Measurements from ENCODE around the gene EXOC4.

EXOC4 gene

GRCh38 chr7:133481676-133482075 lies 228.8 kb downstream of the EXOC4 start:
- Histone ChIP-seq H3K4me3 (ENCODE audit: low read length, poor library complexity, severe bottlenecking) (peak overlapping the region; percentile 75), H3K4me2 (ENCODE audit: low read depth, low read length, poor library complexity, severe bottlenecking) (peak overlapping the region; percentile 90), H3K9me2 (replicated peaks; ENCODE audit: low read depth, low read length) (no peaks in the 10 kb centered on the region), H3K36me3 (ENCODE audit: insufficient read depth, low read length) (peaks cover 7% of the 10 kb centered on the region; the same call in 1 of the 2 replicates), H3K79me2 (ENCODE audit: insufficient read depth, low read length) (peaks cover 65% of the 10 kb centered on the region), H3K9me3 (ENCODE audit: insufficient read depth, low read depth, low read length) (no peaks in the 10 kb centered on the region), H2AFZ (ENCODE audit: low read length) (no peak overlapping the region), H4K20me1 (ENCODE audit: insufficient read depth, low read length, poor library complexity, severe bottlenecking) (no peaks in the 10 kb centered on the region), H3K9ac (ENCODE audit: low read depth, low read length, poor library complexity, severe bottlenecking) (peak overlapping the region; percentile 98), H3K27me3 (ENCODE audit: insufficient read depth, low read length, poor library complexity, severe bottlenecking) (no peaks in the 10 kb centered on the region), H3F3A (ENCODE audit: low read depth) (peaks cover 11% of the 10 kb centered on the region), H3K4me1 (ENCODE audit: insufficient read depth, low read length, poor library complexity, severe bottlenecking) (peaks cover 85% of the 10 kb centered on the region)
- no peak for TF ChIP-seq EZH2phosphoT487 (IDR thresholded peaks at IDR 0.05; ENCODE audit: borderline replicate concordance)
- no peak for TF ChIP-seq CTCF (conservative IDR thresholded peaks at IDR 0.05; ENCODE audit: low read length)

DNA sequence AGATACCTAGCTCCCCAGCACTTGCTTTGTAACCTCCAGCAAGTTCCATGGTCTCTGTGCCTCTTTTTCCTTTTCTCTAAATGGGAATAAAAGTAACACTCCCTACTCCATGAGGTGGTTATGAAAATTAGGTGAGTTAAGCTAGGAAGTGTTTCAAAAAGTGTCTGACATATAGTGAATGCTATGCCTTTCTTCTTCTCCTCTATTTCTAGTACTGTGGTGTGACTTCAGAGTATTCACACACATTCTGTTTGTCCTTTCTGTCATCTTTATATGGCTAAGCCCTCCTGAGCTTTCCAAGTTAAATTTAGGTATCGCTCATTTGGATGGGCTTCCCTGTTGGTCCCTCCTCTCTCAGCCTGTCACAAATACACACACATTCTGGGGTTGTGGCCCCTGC lies 229.7 kb downstream of the EXOC4 start:
- Histone ChIP-seq H2AFZ (ENCODE audit: low read length) (no peak overlapping the region), H3F3A (ENCODE audit: low read depth) (peaks cover 11% of the 10 kb centered on the region), H3K9ac (ENCODE audit: low read depth, low read length, poor library complexity, severe bottlenecking) (peak overlapping the region; percentile 98), H4K20me1 (ENCODE audit: insufficient read depth, low read length, poor library complexity, severe bottlenecking) (no peaks in the 10 kb centered on the region), H3K36me3 (ENCODE audit: insufficient read depth, low read length) (peaks cover 7% of the 10 kb centered on the region; the same call in 1 of the 2 replicates), H3K9me3 (ENCODE audit: insufficient read depth, low read depth, low read length) (no peaks in the 10 kb centered on the region), H3K4me1 (ENCODE audit: insufficient read depth, low read length, poor library complexity, severe bottlenecking) (peaks cover 77% of the 10 kb centered on the region), H3K4me2 (ENCODE audit: low read depth, low read length, poor library complexity, severe bottlenecking) (peak overlapping the region; percentile 90), H3K4me3 (ENCODE audit: low read length, poor library complexity, severe bottlenecking) (peak overlapping the region; percentile 75), H3K27me3 (ENCODE audit: insufficient read depth, low read length, poor library complexity, severe bottlenecking) (no peaks in the 10 kb centered on the region), H3K79me2 (ENCODE audit: insufficient read depth, low read length) (peaks cover 55% of the 10 kb centered on the region), H3K9me2 (replicated peaks; ENCODE audit: low read depth, low read length) (no peaks in the 10 kb centered on the region)
- TF ChIP-seq CTCF (conservative IDR thresholded peaks at IDR 0.05; ENCODE audit: low read length) (no peak), EZH2phosphoT487 (IDR thresholded peaks at IDR 0.05; ENCODE audit: borderline replicate concordance) (no peak)

GRCh38 chr7:133484086-133484485 lies 231.2 kb downstream of the EXOC4 start:
- TF ChIP-seq CTCF (conservative IDR thresholded peaks at IDR 0.05; ENCODE audit: low read length) = no peak
- TF ChIP-seq EZH2phosphoT487 (IDR thresholded peaks at IDR 0.05; ENCODE audit: borderline replicate concordance) = no peak; the same call in 1 of the 2 replicates
- Histone ChIP-seq H3K9me2 (replicated peaks; ENCODE audit: low read depth, low read length) (no peaks in the 10 kb centered on the region), H3K9me3 (ENCODE audit: insufficient read depth, low read depth, low read length) (no peaks in the 10 kb centered on the region), H3K4me1 (ENCODE audit: insufficient read depth, low read length, poor library complexity, severe bottlenecking) (peaks cover 71% of the 10 kb centered on the region), H4K20me1 (ENCODE audit: insufficient read depth, low read length, poor library complexity, severe bottlenecking) (no peaks in the 10 kb centered on the region), H3K27me3 (ENCODE audit: insufficient read depth, low read length, poor library complexity, severe bottlenecking) (no peaks in the 10 kb centered on the region), H3K79me2 (ENCODE audit: insufficient read depth, low read length) (peaks cover 44% of the 10 kb centered on the region), H3K4me3 (ENCODE audit: low read length, poor library complexity, severe bottlenecking) (peak overlapping the region; percentile 75), H3K9ac (ENCODE audit: low read depth, low read length, poor library complexity, severe bottlenecking) (peak overlapping the region; percentile 98), H2AFZ (ENCODE audit: low read length) (no peak overlapping the region), H3K36me3 (ENCODE audit: insufficient read depth, low read length) (peaks cover 7% of the 10 kb centered on the region), H3F3A (ENCODE audit: low read depth) (peaks cover 11% of the 10 kb centered on the region), H3K4me2 (ENCODE audit: low read depth, low read length, poor library complexity, severe bottlenecking) (peak overlapping the region; percentile 90)
